ENCODE measurements around the gene CXADR.
"Not testable (repeated sequence)": the region's sequence is repeated elsewhere in the genome, so short reads cannot be mapped to it uniquely, and the experiment has no call there.

CXADR gene

GRCh38 chr21:17501107-17502006 is 11.5 kb upstream of the CXADR start:
- Histone ChIP-seq H3K4me3 (ENCODE audit: extremely low read depth, insufficient read depth, low read length, poor library complexity, severe bottlenecking) (no peak overlapping the region), H3K9me3 (ENCODE audit: control insufficient read depth, low read length) (peaks cover 12% of the 10 kb centered on the region), H3K4me1 (ENCODE audit: control insufficient read depth, insufficient read depth, low read length, poor library complexity, severe bottlenecking) (no peaks in the 10 kb centered on the region), H3K27ac (ENCODE audit: low read depth, low read length, severe bottlenecking) (no peak overlapping the region), H3K36me3 (ENCODE audit: control insufficient read depth, insufficient read depth, low read length) (no peaks in the 10 kb centered on the region)
- WGBS, 2 experiments (ENCODE audit: insufficient coverage in 2 of 2), result 86 to 100% methylated on average over 1 of the region's 4 CpGs

GRCh38 chr21:17502985-17503384 is 9.9 kb upstream of the CXADR start:
- H3K9me3 ChIP-seq (ENCODE audit: control insufficient read depth, low read length), result peaks cover 12% of the 10 kb centered on the region
- not testable (repeated sequence) for H3K36me3 ChIP-seq (ENCODE audit: control insufficient read depth, insufficient read depth, low read length); H3K4me1 ChIP-seq (ENCODE audit: control insufficient read depth, insufficient read depth, low read length, poor library complexity, severe bottlenecking); H3K27ac ChIP-seq (ENCODE audit: low read depth, low read length, severe bottlenecking); H3K4me3 ChIP-seq (ENCODE audit: extremely low read depth, insufficient read depth, low read length, poor library complexity, severe bottlenecking)
- 88 to 97% methylated on average over 3 to 4 of the region's 5 CpGs for WGBS, 2 experiments (ENCODE audit: insufficient coverage in 2 of 2)

DNA sequence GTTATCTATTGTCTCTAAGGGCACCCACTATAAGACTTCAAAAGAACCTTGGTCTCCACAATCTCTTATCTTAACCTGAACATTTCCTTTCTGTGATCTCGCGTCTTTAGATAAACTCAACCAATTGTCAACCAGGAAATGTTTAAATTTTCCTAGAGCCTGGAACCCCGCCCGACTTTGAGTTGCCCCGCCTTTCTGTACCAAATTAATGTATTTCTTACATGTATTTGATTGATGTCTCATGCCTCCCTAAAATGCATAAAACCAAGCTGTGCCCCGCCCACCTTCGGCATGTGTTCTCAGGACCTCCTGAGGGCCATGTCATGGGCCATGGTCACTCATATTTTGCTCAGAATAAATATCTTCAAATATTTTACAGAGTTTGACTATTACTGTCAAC is 5.9 kb upstream of the CXADR start:
- Histone ChIP-seq H3K4me1 (ENCODE audit: control insufficient read depth, insufficient read depth, low read length, poor library complexity, severe bottlenecking) (peaks cover 2% of the 10 kb centered on the region), H3K36me3 (ENCODE audit: control insufficient read depth, insufficient read depth, low read length) (no peaks in the 10 kb centered on the region), H3K27ac (ENCODE audit: low read depth, low read length, severe bottlenecking) (no peak overlapping the region), H3K4me3 (ENCODE audit: extremely low read depth, insufficient read depth, low read length, poor library complexity, severe bottlenecking) (no peak overlapping the region), H3K9me3 (ENCODE audit: control insufficient read depth, low read length) (peaks cover 12% of the 10 kb centered on the region)
- 100% methylated on average over 1 of the region's 7 CpGs; no CpG with 5 or more reads in 1 of the 2 experiments for WGBS, 2 experiments (ENCODE audit: insufficient coverage in 2 of 2)

DNA sequence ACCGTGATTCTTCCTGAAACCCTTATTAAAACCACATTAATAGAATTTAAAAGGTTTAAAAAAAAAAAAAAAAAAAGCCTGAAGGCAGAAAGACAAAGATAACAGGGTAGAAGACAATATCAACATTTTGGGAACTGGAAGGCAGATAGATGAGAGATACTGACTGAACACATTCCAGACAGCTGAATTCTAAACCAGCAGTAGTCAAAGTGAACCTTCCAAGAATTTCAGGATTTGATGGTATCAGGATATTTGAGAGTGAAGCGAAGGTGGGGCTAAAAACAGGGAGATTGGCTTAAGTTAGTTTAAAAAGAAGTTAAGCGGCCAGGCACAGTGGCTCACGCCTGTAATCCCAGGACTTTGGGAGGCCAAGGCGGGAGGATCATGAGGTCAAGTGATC is 5.3 kb upstream of the CXADR start:
- Histone ChIP-seq H3K27ac (ENCODE audit: low read depth, low read length, severe bottlenecking) (no peak overlapping the region), H3K4me1 (ENCODE audit: control insufficient read depth, insufficient read depth, low read length, poor library complexity, severe bottlenecking) (peaks cover 5% of the 10 kb centered on the region), H3K4me3 (ENCODE audit: extremely low read depth, insufficient read depth, low read length, poor library complexity, severe bottlenecking) (no peak overlapping the region), H3K9me3 (ENCODE audit: control insufficient read depth, low read length) (peaks cover 12% of the 10 kb centered on the region), H3K36me3 (ENCODE audit: control insufficient read depth, insufficient read depth, low read length) (no peaks in the 10 kb centered on the region)
- WGBS, 2 experiments (ENCODE audit: insufficient coverage in 2 of 2), result 86 to 93% methylated on average over 2 to 4 of the region's 5 CpGs

DNA sequence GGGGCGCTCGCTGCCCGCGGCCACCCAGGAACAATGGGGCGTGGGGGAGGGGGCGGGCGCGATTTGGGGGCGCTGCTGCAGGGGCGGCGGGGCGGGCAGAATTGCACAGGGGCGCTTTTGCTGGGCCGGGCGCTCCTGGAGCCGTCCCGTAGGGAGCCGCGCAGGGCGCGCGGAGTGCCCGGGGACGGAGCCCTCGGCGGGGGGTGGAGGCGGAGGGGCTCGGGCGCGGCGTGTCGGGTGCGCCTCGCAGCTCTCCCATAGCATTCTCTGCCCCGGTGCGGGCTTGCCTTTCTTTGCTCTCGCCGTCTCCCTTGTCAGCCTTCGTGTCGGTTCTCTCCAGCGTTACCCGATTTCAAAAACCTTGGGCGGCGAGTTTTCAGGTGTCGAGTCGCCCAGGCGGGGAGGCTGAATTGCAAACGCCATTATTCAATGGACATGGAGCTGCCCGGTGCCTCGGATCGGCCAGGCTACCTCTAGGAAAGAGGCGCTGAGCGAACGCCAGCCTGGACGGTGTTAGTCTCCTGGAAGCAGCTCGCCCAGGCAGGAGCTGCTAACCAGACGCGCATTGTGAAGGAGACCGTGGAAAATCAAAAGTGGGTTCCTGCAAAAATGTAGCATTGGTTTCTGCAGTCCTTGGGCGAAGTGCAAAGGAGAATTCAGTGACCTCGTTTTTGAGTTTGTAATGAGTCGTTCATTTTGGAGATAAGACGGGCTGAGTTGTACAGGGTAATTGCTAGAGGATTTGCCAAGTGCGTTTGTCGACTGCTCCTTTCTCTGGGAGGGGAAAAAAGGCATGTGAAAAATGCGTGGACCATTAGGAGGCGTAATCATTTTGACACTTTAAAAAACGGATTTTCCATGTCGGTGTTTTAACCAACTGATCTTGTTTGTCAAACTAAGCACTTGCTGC is 626 bp downstream of the CXADR start:
- 1% methylated on average over 54 to 55 of the region's 69 CpGs for whole genome bisulfite sequencing, 2 experiments (ENCODE audit: insufficient coverage in 2 of 2)
- H3K36me3 ChIP-seq (ENCODE audit: control insufficient read depth, insufficient read depth, low read length), result no peaks in the 10 kb centered on the region
- H3K4me3 ChIP-seq (ENCODE audit: extremely low read depth, insufficient read depth, low read length, poor library complexity, severe bottlenecking), result peak overlapping the region; percentile 96
- H3K9me3 ChIP-seq (ENCODE audit: control insufficient read depth, low read length), result no peaks in the 10 kb centered on the region
- H3K27ac ChIP-seq (ENCODE audit: low read depth, low read length, severe bottlenecking), result peak overlapping the region; percentile 54
- H3K4me1 ChIP-seq (ENCODE audit: control insufficient read depth, insufficient read depth, low read length, poor library complexity, severe bottlenecking), result peaks cover 12% of the 10 kb centered on the region

- Histone ChIP-seq H3K9me3 (ENCODE audit: control insufficient read depth, low read length) (no peaks in the 10 kb centered on the region), H3K4me1 (ENCODE audit: control insufficient read depth, insufficient read depth, low read length, poor library complexity, severe bottlenecking) (peaks cover 12% of the 10 kb centered on the region), H3K4me3 (ENCODE audit: extremely low read depth, insufficient read depth, low read length, poor library complexity, severe bottlenecking) (peak overlapping the region; percentile 96), H3K27ac (ENCODE audit: low read depth, low read length, severe bottlenecking) (peak overlapping the region; percentile 54), H3K36me3 (ENCODE audit: control insufficient read depth, insufficient read depth, low read length) (no peaks in the 10 kb centered on the region)
- 36 to 49% methylated on average over 3 to 7 of the region's 13 CpGs for WGBS, 2 experiments (ENCODE audit: insufficient coverage in 2 of 2)
Measured at GRCh38 chr21:17514124-17514845, 1.4 kb downstream of the CXADR start.

DNA sequence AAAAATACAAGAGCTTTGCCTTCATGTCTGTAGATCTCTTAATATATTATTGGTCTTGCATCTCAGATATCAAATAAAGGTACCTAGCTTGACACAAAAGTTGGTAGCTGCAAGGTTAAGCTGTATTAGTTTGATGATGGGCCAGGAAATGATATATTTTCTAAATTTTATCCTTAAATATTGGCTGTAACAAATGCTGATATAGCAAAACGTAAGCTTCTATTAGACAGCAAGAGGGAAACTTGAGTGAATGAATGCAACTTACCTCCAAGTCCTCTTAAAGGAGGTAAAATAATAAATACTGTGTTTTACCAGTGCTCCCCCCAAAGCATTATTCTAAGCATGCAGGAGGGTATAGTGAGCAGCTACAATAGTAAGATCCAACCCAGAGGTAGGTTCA is 4.2 kb downstream of the CXADR start:
- H3K27ac ChIP-seq (ENCODE audit: low read depth, low read length, severe bottlenecking); H3K36me3 ChIP-seq (ENCODE audit: control insufficient read depth, insufficient read depth, low read length); H3K4me3 ChIP-seq (ENCODE audit: extremely low read depth, insufficient read depth, low read length, poor library complexity, severe bottlenecking); H3K9me3 ChIP-seq (ENCODE audit: control insufficient read depth, low read length): not testable (repeated sequence)
- peaks cover 10% of the 10 kb centered on the region for H3K4me1 ChIP-seq (ENCODE audit: control insufficient read depth, insufficient read depth, low read length, poor library complexity, severe bottlenecking)
- no CpG with 5 or more reads among the region's 1 CpG for WGBS, 2 experiments (ENCODE audit: insufficient coverage in 2 of 2)

DNA sequence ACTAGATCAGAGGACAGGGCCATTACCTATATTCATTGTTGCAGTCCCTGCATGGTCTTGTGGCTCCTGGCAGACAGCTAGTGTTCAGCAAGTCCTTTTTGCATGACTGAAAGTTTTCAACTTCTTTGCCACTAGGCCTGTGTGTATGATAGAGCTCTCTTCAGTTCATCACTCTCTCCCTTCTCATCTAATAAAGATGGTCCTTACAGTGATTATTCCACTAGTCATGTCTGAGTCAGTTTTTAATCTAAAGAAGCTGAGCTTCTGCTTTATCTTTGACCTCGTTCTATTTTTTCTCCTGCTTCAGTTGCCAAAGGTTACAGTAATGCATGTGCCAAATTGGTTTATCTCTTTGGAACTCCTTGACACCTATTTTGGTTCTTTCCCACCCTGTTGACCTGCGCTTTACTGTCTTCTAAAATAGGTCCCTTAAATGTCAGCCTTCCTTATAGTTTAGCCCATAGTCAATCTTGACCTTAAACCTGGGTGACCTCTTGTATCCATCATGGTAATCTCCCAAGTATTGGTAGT is 6.4 kb downstream of the CXADR start:
- Histone ChIP-seq H3K36me3 (ENCODE audit: control insufficient read depth, insufficient read depth, low read length) (no peaks in the 10 kb centered on the region), H3K4me1 (ENCODE audit: control insufficient read depth, insufficient read depth, low read length, poor library complexity, severe bottlenecking) (peaks cover 4% of the 10 kb centered on the region), H3K9me3 (ENCODE audit: control insufficient read depth, low read length) (no peaks in the 10 kb centered on the region), H3K4me3 (ENCODE audit: extremely low read depth, insufficient read depth, low read length, poor library complexity, severe bottlenecking) (no peak overlapping the region), H3K27ac (ENCODE audit: low read depth, low read length, severe bottlenecking) (no peak overlapping the region)
- WGBS, 2 experiments (ENCODE audit: insufficient coverage in 2 of 2), result 100% methylated on average over 1 to 2 of the region's 2 CpGs

DNA sequence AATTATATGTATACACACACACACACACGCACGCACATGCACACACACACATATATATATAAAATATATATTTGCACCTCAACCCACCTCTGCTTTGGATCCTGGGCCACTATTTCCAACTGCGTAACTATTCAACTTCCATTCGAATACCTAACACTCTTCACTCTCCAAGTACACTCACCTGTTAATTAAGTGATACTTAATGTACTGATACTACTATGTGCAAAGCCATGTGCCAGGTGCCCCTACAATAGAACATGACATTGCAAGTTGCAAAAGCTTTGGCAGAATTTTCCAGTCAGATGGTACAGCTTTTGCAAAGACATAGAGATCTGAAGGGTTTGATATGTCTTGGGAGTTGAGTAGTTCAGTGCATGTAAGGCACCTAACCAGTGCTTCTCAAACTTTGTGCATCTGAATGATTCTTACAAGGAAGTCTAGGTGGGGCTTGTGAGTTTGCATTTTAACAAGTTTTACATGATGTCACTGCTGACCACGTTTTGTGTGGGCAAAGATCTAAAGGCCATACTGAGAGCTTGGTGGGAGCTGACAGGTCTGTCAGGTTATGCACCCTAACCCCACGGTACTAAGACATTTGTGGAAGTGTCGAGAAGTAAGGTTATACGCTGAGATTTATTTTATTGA is 7.2 kb downstream of the CXADR start:
- no peak overlapping the region for H3K27ac ChIP-seq (ENCODE audit: low read depth, low read length, severe bottlenecking)
- no peaks in the 10 kb centered on the region for H3K36me3 ChIP-seq (ENCODE audit: control insufficient read depth, insufficient read depth, low read length)
- no peaks in the 10 kb centered on the region for H3K9me3 ChIP-seq (ENCODE audit: control insufficient read depth, low read length)
- WGBS, 2 experiments (ENCODE audit: insufficient coverage in 2 of 2), result 86 to 96% methylated on average over 4 to 6 of the region's 8 CpGs
- no peaks in the 10 kb centered on the region for H3K4me1 ChIP-seq (ENCODE audit: control insufficient read depth, insufficient read depth, low read length, poor library complexity, severe bottlenecking)
- H3K4me3 ChIP-seq (ENCODE audit: extremely low read depth, insufficient read depth, low read length, poor library complexity, severe bottlenecking), result no peak overlapping the region

DNA sequence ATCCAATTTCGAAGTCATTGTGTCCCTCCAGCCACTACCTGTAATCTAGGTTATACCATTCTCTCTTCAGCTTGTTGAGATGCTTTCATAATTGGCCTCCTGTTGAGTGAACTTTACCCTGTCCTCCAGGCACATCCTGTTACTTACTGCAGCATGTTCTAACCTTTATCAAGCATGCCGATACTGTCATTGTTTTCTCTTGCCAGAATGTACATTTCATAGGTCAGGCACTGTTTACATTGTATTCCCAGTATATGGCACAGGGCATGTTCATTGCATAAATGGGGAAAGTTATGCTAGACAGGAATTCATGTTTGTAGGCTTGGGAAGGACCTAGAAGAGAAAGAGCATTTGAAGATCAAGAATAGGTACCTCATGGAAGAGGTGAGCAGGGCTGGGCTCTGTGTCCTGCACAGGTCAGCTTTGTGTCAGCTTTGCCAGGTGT is 10.2 kb downstream of the CXADR start:
- 87 to 92% methylated on average over 2 of the region's 2 CpGs for WGBS, 2 experiments (ENCODE audit: insufficient coverage in 2 of 2)
- Histone ChIP-seq H3K4me1 (ENCODE audit: control insufficient read depth, insufficient read depth, low read length, poor library complexity, severe bottlenecking) (peaks cover 12% of the 10 kb centered on the region), H3K4me3 (ENCODE audit: extremely low read depth, insufficient read depth, low read length, poor library complexity, severe bottlenecking) (no peak overlapping the region), H3K36me3 (ENCODE audit: control insufficient read depth, insufficient read depth, low read length) (no peaks in the 10 kb centered on the region), H3K27ac (ENCODE audit: low read depth, low read length, severe bottlenecking) (no peak overlapping the region), H3K9me3 (ENCODE audit: control insufficient read depth, low read length) (no peaks in the 10 kb centered on the region)

Data from mesodermal cell (in vitro differentiated cells).